ENCODE data around the gene SNX33. TPM values are rescaled to one million over a fixed set of nuclear protein-coding genes. Genes with fewer than 3 reads are reported as not detected.
"Not testable (repeated sequence)": the region's sequence is repeated elsewhere in the genome, so short reads cannot be mapped to it uniquely, and the experiment has no call there.

Gene SNX33
- polyA plus RNA-seq, 1 donor, result 18.7 TPM

DNA sequence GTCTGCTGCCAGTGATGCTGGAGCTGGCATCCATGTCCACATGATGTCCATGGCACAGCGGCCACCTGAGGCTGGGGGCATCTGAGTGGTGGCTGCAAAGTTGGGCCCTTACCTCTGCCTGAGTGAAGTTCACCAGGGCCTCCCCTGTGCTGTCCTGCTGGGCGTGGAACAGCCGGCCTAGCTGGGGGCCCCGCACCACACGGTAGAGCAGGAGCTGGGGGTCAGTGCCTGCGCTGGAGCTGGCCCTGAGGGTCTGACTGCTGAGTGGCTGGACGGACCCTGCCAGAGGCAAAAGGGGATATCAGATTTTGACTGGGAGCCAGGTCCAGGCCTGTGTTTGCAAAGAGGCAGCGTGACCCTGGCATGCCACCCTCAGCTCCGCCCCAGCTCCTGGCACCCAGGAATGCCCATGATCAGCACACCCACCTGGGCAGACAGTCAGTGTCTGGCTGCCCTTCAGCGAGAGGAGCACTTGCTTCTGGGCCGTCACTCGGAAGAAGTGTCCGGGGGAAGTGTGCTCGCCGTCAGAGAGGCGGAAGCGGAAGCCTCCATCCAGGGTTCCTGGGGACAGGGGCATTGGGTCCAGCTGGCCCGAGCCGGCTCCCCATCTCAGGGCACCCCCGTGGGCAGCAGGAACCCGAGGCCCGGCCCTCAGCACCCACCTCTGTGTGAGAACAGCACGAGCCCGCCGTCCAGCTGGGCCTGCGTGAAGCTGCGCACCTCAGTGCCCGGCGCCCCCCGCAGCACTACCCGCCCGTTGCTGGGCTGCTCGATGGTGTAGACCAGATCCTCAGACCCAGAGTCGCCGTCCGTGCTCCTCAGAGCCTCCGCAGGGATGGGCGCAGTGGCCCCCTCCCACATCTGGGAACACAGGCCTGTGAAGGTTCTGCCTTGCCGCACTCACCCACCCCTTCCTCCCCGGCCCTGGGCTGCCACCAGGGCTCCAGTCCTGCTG lies 34.7 kb downstream of the SNX33 start:
- no peak for DNase-seq

DNA sequence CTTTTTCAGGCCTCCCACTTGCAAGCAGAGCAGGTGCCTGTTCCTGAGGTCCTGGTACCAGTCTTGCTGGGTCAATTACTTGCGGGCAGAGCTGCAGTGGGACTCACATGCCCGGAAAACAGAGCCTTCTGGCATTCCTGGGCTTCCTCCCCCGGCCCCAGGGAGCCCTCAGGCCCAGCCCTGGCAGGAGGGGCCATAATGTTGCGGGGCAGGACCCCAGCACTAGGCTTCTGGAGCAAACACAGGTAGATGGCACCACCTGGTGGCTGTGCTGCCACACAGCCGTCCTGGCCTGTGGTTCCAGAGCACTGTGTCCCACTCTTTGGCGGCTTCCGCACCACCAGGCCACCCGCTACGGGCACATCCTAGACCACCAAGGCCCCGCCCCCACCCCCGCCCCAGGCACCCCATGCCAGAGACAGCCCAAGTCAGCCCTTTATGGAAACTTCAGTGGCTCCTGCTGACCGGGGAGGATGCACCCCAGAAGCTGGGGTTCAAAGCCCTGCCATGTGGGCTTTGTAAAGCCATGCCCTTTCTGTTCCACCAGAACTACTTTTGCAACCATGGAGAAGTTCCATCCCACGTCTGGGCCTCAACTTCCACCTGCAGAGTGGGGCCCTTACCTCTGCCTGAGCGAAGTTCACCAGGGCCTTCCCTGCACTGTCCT lies 36.1 kb downstream of the SNX33 start:
- DNase-seq, result peak; percentile 57

DNA sequence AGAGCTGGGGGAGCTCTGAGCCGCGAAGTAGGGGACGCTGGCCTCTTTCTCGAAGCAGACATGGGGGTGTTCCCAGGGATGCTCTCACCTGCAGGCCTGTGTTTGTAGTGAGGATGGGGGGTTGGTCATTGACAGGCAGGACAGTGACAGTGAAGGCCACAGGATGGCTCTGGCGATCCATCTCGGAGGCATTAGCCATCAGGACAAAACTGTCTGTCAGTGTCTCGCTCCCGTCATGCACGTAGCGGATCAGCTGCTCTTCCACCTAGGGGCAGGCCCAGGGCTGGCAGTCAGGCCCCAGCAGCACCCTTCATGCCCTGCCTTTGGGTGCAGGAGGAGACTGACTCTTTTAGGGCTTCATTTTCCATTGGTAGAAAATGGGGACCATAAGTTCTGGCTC lies 36.9 kb downstream of the SNX33 start:
- DNase-seq, result no peak

DNA sequence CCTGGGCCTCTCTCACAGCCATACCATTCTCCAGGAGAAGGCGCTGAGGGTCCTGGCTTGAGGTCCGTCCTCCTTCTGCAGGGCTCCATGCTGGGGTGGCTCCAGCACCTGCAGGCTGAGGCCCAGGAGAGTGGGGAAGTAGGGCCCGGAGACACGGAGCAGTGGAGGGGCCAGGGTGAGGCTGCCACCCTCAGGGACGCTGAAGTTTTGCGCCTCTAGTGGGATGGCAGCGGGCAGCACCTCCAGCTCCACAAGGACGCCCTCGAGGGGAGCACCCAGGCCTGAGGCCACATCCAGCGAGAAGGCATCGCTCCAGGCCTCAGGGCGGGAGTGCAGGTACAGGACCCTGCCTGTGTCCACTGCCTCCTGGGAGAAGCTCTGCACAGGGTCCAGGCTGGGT lies 37.5 kb downstream of the SNX33 start:
- no peak for DNase-seq

DNA sequence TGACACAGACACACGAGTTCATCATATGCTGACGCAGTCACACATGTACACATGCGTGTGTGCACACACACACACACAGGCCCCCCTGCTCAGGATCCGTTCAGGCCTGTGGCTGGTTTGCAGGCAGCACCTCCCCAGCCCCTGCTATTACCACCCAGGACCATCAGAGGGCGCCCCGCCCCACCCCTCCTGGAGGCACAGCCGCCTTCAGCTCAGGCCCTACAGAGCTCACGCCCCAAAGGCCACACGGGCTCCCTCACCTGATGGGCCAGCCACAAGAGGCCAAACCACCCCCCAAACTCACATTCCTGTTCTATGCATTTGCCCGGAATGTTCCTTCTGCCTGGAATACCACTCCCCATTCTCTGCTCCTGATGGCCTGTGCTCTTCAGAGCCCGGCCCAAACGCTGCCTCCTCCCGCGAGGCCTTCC lies 38.5 kb downstream of the SNX33 start:
- peak; percentile 53 for DNase-seq

DNA sequence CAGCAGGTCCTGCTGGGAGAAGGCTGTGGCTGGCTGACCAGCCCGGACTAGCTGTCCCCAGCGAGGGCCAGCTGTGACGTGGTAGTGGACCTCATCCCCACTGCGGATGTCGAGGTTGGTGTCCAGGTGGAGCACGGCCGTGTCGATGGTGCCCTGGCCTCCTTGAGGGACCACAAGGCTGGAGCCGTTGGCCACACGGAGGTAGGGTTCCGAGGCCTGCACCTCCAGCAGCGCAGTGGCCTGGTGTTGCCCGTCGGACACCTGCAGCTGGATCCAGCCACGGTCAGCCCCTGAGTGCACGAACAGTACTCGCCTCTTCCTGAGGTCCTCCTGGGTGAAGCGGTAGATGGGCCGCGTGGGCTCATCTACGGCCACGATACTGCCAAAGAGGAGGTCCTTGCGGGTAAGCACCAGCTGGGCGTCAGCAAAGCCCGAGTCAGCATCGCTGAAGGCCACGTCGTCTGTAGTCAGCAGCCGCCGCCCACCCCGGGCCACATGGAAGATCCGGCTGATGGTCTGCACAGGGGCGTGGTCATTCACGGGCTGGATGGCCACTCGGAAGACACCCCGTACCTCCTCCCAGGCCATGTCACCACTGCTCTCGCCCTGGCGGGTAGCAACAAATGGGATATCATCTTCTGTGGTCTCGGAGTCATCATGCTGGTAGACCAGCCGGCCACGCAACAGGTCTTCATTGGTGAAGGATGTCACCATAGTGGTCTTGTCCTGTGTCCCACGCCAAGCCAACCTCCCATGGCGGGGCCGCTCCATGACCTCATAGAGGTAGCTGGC lies 40.0 kb downstream of the SNX33 start:
- DNase-seq, result no peak

DNA sequence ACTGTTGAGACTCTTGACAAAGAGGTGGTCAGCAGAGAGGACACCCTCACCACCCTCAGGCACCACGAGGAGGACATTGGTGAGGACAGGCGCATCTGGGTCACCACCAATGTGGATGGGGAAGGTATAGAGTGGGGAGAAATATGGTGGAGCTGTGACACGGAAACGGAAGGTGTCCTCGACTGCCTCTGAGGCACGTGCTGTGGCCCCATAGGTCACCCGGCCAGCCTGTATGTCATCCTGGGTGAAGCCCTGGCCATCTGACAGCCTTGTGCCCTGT lies 40.5 kb downstream of the SNX33 start:
- no peak for DNase-seq

DNA sequence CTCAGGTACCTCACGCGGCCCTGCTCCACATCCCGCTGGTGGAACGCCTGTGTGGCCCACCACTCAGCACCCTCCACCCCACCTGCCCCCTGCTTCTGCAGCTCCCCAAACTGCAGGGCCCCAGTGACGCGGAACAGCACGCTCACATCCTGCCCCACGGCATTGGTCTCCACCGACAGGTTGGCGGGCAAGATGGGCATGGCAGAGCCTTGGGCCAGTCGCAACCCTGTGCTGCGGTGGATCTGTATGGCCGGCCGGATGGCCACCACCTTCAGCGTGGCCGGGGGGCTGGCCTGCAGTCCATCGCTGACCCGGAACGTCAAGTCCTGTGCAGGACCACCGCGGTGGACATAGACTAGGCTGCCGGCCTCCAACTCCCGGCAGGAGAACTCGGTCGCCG lies 41.1 kb downstream of the SNX33 start:
- no peak for DNase-seq

DNA sequence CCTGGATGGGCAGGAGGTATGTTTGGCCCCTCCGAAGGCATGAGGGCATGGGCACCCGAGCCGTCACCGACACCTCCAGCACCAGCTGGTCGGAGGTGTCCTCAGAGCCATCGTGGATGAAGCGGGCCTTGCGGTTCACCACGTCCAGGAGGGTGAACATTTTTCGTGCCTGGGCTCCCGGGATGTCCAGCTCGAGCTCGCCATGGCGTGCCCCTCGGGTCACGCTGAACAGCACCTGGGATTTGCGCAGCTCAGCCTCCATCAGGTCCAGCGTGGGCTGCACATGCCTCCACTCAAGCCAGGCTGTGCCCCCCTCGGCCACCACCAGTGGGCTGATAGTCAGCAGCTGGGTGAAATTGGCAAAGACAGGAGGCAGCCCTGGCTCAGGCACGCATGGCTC lies 41.7 kb downstream of the SNX33 start:
- DNase-seq, result not testable (repeated sequence)

DNA sequence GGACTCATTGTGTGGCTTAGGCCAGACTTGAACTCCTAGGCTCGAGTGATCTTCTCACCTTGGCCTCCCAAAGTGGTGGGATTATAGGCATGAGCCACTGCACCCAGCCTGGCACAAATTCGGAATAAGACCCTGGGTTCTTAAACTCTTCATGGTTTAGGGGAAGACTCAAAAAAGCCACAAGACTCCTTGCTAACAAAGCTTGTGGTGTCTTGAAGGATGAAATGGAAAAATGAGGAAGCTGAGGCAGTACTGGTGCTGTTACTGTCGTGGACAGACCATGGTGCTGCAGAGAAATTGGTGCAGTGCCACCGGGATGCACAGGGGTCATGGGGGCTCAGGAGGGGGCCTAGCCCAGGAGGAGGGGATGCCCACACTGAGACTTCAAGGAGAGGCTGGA lies 44.6 kb downstream of the SNX33 start:
- not testable (repeated sequence) for DNase-seq

DNA sequence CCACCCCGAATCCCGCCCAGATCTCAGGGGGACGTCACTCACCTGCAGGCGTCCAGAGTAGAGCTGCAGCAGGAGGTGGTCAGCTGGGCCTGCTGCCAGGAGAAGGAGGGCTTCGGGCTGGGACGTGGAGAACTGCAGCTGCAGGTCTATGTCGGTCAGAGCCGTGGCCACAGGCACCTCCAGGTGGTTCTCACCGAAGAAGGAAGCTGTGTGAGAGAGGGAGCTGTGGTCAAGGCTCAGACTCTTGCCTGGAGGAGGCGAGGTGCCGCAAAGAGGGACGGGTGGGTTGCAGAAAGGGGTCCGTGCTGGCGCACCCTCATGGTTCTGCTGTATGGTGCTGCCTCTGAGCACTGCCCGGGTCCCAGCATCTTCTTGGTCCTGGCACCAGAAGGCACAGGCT lies 45.3 kb downstream of the SNX33 start:
- DNase-seq, result not testable (repeated sequence)

DNA sequence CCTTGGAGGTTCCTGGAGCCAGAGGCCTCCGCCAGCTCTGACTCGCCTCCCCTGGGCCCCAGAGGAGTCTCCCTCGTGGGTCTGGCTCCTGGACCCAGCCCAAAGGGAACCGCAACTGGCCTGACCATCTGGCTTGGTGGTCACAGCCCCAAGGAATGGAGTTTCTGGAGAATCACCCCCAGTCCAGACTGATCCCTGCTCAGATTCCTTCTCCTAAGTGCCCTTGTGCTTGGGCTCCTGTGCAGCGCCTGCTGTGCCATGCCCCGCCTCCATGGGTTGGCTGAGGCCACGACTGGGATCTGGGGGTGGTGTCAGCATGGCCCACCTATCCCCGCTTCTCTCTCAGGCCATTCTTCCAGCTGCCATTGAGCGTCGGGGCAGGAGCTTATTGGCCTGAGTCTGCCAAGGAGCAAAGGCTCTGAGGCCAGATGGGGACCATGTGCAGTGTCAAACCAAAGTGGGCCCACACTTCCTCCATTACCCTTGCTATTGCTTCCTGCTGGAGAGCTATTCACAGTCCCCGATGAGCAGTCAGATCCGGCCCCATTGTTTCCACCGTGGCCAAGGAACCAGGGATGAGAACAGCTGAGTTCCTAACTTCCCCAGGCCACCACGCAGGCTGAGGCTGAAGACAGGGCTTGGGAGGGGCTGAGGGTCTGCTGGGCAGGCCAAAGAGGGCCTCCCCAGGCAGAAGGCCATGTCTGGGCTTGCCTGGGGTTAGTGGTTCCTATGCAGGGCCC lies 46.0 kb downstream of the SNX33 start:
- no peak for DNase-seq

DNA sequence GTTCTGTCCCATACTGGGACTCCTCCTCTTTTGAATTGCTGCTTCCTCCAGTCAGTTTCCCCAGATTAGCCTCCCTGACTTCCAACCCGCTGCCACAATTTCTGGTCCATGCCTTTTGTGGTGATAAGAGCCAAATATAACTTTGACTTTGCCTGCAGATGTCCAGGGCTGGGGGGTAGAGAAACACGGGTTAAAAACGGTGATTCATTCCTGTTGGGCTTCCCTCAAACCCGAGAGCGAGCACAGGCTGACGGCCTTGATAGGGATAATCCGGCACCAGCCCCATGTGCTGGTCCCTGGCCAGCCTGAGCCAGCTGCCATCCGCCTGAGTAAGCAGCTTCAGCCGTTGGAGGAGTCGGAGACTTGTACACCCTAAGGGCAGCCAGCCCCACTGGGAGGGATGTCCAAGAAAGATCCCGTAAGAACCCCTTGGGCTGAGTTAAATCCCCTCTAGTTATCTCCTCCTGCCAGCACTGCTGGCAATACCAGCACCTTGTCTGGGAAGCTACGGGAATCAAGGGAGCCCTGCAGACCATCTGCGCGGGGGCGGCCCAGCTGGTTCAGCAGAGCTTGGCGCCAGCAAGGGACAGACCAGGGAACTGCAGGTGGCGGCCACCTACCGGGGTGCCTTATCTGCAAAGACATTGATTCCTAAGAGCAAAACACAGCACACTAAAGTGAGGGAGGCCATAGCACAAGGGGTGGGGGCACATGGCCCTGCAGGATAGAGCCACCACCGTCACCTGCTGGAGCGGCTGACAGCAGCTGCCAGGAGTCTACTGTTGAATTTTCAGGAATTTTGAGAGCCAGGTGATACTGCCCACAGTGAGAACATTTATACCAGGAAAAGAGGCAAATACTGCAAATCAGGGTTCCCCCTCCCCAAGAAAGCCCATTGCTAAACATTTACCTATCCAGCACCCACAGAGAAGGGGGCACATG lies 46.8 kb downstream of the SNX33 start:
- no peak for DNase-seq

DNA sequence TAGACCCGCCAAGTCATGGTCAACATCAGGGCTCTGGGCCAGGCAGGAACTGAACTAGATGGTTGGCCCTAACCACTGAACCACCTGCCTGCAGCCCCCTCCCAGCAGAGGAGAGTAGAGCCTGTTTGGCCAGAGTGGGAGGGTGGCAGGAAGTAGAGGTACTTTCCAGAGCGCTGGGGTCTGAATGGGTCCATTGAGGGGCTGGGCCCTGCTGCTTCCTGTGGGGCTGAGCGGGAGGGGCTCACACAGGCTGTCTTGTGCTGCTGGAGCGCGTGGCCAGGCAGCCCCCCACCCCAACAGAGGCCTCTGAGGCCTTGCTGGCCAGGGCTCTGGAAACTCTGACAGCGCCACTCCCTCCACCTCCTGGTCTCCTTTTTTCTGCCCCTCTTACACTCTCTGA lies 47.5 kb downstream of the SNX33 start:
- DNase-seq, result no peak

DNA sequence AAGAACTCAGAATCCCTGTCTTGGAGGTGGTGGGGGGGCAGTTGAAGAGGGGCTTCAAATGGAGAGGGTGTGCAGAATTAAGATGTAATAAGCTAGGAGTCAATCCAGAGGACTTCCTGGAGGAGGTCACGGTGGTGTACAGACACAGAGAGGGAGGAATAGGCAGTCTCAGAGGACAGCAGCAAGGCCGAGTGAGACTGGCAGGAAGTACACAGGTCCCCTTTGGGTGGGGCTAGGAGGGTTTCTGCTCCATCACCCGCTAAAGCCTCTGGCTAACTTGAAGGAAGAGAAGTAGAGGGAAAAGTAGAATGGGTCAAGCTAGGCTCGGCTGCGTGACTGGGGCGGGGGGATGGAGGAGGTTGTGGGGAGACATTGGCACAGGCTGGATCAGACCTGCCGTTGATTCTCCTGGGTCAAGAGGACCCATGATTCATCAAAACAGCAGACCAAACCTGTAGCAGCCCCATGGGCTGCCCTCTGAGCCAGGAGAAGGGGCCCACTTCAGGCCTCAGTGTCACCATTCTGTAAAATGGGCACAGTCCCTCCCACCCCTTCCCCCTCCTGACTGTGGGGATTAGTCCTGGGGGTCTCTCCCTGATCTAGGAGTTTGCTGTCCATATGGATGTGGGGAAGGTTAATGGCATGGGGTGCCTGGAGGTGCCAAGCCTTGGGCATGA lies 48.1 kb downstream of the SNX33 start:
- DNase-seq, result no peak

DNA sequence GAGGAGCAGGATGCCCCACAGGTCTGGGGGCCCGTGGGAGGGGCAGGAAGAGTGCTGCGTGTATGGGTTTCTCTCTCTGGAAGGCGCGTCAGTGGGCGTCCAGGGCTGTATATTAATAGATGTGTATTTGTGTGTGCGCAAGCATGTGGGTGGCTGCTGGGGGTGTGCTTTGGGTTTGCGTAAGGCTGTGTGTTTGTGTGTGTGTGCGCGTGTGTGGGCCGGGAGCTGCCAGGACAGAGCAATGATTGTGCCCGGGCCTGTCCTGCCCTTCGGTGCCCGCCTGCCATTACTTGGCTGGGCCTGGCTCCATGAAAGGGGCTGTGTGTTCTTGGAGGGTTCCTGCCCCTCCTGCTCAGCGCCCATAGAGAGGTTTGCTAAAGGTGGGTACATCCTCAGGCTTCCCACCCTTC lies 48.6 kb downstream of the SNX33 start:
- no peak for DNase-seq

DNA sequence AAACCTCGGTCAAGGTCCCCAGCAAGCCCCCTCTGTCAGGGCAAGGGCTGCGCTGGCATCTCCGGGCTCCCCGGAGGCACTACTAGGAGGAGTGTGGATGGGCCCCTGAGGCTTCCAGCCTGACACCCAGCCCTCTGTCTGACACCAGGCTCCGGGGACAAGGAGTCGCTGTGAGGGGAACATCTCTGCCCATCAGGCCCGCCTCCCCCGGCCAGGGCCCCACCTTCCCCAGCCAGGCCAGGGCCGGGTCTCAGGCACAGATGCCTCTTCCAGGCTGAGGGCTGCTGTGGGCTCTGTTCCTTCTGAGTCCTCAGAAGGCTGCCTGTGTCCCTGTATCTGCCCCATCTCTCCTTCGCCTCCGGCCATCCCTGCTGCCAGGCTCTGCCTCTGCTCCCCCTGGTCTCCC lies 49.1 kb downstream of the SNX33 start:
- no peak for DNase-seq

DNA sequence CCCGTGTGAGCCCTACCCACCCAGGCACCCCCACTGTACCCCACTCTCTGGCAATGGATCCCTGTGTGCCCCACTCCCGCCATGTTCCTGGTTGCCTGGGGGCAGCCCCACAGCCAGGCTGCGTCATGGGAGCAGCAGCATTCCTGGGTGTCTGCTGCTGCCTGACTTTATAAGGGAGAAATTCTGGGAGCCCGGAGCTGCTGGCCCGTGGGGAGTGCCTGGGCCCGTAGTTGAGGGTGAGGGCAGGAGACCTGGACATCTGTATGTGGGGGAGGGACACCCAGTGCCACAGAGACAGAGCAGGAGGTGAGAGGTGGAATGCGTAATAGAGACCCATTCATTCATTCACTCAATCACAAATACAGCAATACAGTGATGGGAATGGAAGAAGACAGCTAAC lies 49.8 kb downstream of the SNX33 start:
- DNase-seq, result no peak

DNA sequence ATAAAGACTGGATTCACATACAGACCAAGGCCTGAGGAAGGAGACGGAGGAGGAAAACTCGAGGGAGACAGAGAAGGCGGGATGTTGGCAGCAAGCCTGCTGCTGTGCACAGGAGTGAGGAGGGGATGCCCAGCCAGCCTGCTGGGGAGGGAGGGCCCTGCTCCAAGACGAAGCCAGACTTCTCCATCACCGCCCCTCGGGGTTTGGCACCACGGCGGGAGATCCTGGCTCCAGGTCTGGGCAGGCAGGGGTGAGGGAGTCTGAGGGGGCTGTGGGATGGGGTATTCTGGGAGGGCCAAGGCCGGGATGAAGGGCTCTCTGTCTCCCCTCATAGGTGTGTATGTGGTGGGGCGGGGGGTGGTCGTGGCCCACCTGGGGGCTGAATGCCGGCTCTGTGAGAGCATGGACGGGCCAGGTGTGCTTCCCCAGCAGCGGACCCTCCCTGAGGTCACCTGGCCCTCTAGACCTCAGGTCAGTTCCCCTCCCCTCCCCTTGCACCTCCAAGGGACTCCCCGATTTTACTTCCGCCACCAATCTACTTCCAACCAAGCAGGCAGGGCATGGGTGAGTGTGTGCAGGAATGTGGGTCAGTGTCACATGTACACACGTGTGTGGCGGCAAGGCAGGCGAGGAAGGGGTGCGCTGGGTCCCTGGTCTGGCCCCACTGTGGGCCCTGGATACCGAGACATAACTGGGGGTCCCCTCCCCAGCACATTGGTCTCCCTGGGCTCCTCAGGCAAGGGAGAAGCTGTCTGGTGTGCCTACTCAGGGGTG lies 50.4 kb downstream of the SNX33 start:
- DNase-seq, result not testable (repeated sequence)

DNA sequence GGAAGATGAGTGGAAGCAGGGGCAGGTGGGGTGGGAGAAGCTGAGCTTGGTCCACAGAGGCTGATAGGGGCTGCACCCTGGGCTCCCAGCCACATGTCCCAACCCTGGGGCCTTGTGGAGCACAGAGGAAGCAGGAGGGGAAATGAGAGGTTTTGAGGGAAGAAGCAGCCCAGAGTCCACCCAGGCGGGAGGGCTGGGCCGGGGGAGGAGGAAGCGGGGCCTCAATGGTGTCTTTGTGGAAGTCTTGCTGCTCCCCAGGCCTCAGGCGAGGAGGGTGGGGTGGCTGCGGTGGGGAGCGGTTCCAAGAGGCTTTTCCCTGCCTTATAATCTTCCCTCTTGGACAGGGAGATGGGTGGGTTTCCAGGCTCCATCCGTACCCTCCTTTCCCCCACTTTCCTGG lies 51.8 kb downstream of the SNX33 start:
- DNase-seq, result not testable (repeated sequence)
